ACC112 (cell line): Measurements from ENCODE around the gene REPS2.

ENCODE experiments used
- H2AFZ ChIP-seq: fragments of 200-600 bp; sonication (generic); one replicate; pipeline ENCODE4 v1.6.0; 2017; ENCODE audit warnings: antibody characterized with exemption, low read length; ENCODE audit not compliant: unreplicated experiment
- H3K27ac ChIP-seq: fragments of 200-600 bp; sonication (generic); 2 replicates; pipeline ENCODE4 v1.5.1; 2014; ENCODE audit warnings: low read depth, mild to moderate bottlenecking, antibody characterized with exemption, low read length, moderate library complexity
- H3K27me3 ChIP-seq: fragments of 200-600 bp; sonication (generic); 2 replicates; pipeline ENCODE4 v1.6.1; 2014; ENCODE audit warnings: mild to moderate bottlenecking, antibody characterized with exemption, low read length, moderate library complexity, mixed read lengths; ENCODE audit not compliant: insufficient read depth
- H3K36me3 ChIP-seq: fragments of 200-600 bp; sonication (generic); 2 replicates; pipeline ENCODE4 v1.6.1; 2016; ENCODE audit warnings: mild to moderate bottlenecking, antibody characterized with exemption, low read length, moderate library complexity, mixed read lengths; ENCODE audit not compliant: insufficient read depth
- H3K4me1 ChIP-seq: fragments of 200-600 bp; sonication (generic); one replicate; pipeline ENCODE4 v1.6.1; 2016; ENCODE audit warnings: low read length, mixed read lengths; ENCODE audit not compliant: insufficient read depth, unreplicated experiment, control insufficient read depth
- H3K4me3 ChIP-seq: fragments of 200-600 bp; sonication (generic); 2 replicates; pipeline ENCODE4 v1.5.1; 2014; ENCODE audit warnings: mild to moderate bottlenecking, low read depth, low read length
- H3K79me2 ChIP-seq: fragments of 200-600 bp; sonication (generic); one replicate; pipeline ENCODE4 v1.6.0; 2016; ENCODE audit warnings: low read length; ENCODE audit not compliant: control insufficient read depth, unreplicated experiment, insufficient read depth

Gene REPS2

DNA sequence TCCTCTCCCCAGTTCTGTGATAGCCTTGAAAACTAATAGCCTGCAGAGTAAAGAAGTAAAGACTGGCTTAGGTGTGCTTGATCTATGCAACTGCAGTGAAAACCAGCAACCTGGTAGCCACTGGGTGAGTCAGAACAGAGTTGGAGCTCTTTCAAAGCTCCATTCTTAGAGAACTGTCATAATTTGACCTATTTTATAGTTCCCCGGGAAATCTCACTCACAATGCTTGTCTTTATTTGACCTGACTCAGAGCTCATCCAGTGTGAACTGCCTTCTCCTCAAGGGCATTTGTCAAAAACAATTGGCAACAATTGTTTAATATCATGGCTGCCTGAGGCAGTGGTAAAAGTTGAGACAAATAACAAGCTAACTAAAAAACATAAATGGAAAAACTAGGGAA lies 215.5 kb downstream of the REPS2 start:
- Histone ChIP-seq H3K79me2 (no peaks in the 10 kb centered on the region), H3K4me3 (no peak overlapping the region), H3K27ac (no peak overlapping the region), H3K27me3 (peaks cover 11% of the 10 kb centered on the region; the same call in 1 of the 2 replicates), H3K4me1 (no peaks in the 10 kb centered on the region), H3K36me3 (no peaks in the 10 kb centered on the region), H2AFZ (no peak overlapping the region)

DNA sequence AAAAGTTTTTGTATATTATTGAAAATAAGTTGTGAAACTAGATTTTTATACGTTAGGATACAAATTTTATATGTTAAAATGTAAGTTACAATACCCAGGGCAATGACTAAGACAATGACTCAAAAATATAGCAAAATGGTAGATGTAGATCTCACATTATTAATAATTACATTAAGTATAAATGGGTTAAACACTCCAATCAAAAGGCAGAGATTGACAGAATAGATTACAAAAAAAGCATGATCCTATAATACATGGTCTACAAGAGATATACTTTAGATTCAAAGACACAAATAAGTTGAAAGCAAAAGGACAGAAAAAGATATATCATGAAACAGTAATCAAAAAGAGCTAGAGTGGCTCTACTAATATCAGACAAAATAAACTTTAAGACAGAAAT lies 217.6 kb downstream of the REPS2 start:
- Histone ChIP-seq H3K27ac (no peak overlapping the region), H3K36me3 (no peaks in the 10 kb centered on the region), H3K27me3 (peaks cover 12% of the 10 kb centered on the region; the same call in 1 of the 2 replicates), H3K4me3 (no peak overlapping the region), H3K4me1 (no peaks in the 10 kb centered on the region), H3K79me2 (no peaks in the 10 kb centered on the region), H2AFZ (no peak overlapping the region)

- Histone ChIP-seq H3K36me3 (no peaks in the 10 kb centered on the region), H3K27me3 (peaks cover 9% of the 10 kb centered on the region; the same call in 1 of the 2 replicates), H3K79me2 (no peaks in the 10 kb centered on the region), H3K27ac (no peak overlapping the region), H2AFZ (no peak overlapping the region), H3K4me1 (no peaks in the 10 kb centered on the region), H3K4me3 (no peak overlapping the region)
Measured at GRCh38 chrX:17164941-17165340, 218.5 kb downstream of the REPS2 start.

- peaks cover 6% of the 10 kb centered on the region; the same call in 1 of the 2 replicates for H3K27me3 ChIP-seq
- no peak overlapping the region for H3K4me3 ChIP-seq
- H3K27ac ChIP-seq = no peak overlapping the region
- no peaks in the 10 kb centered on the region for H3K4me1 ChIP-seq
- H2AFZ ChIP-seq = no peak overlapping the region
- no peaks in the 10 kb centered on the region for H3K36me3 ChIP-seq
- H3K79me2 ChIP-seq = no peaks in the 10 kb centered on the region
Measured at GRCh38 chrX:17167915-17168314, 221.5 kb downstream of the REPS2 start.

GRCh38 chrX:17170973-17171372 lies 224.5 kb downstream of the REPS2 start:
- H2AFZ ChIP-seq = no peak overlapping the region
- no peaks in the 10 kb centered on the region for H3K36me3 ChIP-seq
- peaks cover 6% of the 10 kb centered on the region; the same call in 1 of the 2 replicates for H3K27me3 ChIP-seq
- no peaks in the 10 kb centered on the region for H3K79me2 ChIP-seq
- H3K4me3 ChIP-seq = no peak overlapping the region
- H3K27ac ChIP-seq = no peak overlapping the region
- H3K4me1 ChIP-seq = no peaks in the 10 kb centered on the region

- Histone ChIP-seq H3K27me3 (no peaks in the 10 kb centered on the region), H3K27ac (no peak overlapping the region), H3K4me3 (no peak overlapping the region), H3K4me1 (no peaks in the 10 kb centered on the region), H3K79me2 (no peaks in the 10 kb centered on the region), H3K36me3 (no peaks in the 10 kb centered on the region), H2AFZ (no peak overlapping the region)
Measured at GRCh38 chrX:17174671-17175070, 228.2 kb downstream of the REPS2 start.

DNA sequence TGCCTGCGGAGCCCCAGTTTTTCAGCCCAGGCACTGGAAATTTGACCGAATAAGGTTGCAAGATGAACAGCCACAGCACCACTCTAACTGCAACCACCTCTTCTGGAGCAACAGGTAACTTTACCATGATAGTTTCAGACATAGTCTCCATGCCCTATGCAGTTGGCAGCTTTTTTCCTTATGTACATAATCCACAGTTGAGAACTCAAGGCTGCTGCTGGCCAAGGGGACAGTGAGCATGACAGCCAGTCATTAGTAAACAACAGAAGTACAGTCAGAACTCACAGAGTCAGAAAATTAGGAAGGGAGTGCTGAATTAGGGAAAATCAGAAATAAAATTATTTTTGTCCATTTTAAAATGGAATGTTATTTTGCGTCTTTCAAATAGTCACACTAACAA lies 235.9 kb downstream of the REPS2 start:
- Histone ChIP-seq H3K36me3 (no peaks in the 10 kb centered on the region), H3K27ac (no peak overlapping the region), H3K4me3 (no peak overlapping the region), H2AFZ (no peak overlapping the region), H3K27me3 (peaks cover 8% of the 10 kb centered on the region), H3K4me1 (no peaks in the 10 kb centered on the region), H3K79me2 (no peaks in the 10 kb centered on the region)

GRCh38 chrX:17183566-17183965 lies 237.1 kb downstream of the REPS2 start:
- Histone ChIP-seq H2AFZ (no peak overlapping the region), H3K4me1 (no peaks in the 10 kb centered on the region), H3K79me2 (no peaks in the 10 kb centered on the region), H3K4me3 (no peak overlapping the region), H3K27me3 (peaks cover 8% of the 10 kb centered on the region), H3K27ac (no peak overlapping the region), H3K36me3 (no peaks in the 10 kb centered on the region)

DNA sequence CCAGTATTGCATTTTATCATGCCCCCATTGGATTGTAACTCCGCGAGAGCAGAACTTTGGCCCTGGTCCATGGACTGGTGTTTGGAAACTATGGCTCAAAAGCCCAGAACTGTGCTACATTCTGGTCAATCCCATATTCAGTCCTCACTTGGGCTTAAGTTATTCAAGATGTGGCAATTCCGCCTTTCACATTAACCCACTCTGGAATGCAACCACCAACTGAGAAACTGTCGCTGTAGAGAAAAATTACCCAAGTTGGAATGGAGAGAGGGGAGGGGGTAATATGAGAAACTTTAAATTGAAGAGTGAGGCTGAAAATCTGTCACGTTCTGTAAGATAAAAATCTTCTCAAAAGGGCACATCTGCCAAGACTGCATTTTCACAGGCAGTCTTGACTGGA lies 239.0 kb downstream of the REPS2 start:
- no peaks in the 10 kb centered on the region for H3K79me2 ChIP-seq
- no peak overlapping the region for H3K4me3 ChIP-seq
- no peak overlapping the region for H2AFZ ChIP-seq
- H3K27ac ChIP-seq = no peak overlapping the region
- no peaks in the 10 kb centered on the region for H3K4me1 ChIP-seq
- H3K27me3 ChIP-seq = peaks cover 3% of the 10 kb centered on the region
- H3K36me3 ChIP-seq = no peaks in the 10 kb centered on the region

DNA sequence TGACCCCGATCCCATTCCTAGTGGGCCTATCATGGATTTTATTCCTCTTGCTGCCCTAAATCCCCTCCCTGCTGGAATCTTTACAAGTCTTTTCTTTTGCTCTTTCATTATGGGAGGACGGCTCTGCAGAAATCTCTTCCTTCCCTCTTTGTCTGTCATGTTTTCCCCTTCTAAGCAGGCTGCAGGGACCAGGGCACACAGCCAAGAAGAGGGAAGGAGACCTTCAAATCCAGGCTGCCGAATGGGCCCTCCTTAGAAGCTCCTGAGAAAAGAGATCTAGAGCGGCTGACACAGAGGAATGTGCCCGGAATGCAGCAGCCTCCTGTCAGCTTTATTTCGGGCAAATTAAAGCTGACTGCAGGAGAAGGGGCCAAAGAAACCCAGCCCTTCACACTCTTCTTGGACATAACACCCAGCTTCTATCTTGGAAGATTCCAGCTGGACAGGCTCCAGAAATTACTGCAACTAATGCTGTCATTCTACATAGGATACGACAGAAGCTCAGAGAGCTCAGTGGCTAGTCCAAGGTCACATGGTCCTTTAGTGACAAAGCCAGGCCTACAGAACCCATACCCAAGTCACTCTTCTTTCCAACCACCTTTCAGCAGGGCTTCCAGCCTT lies 240.8 kb downstream of the REPS2 start:
- H3K4me1 ChIP-seq = no peaks in the 10 kb centered on the region
- no peak overlapping the region for H3K27ac ChIP-seq
- H2AFZ ChIP-seq = no peak overlapping the region
- H3K4me3 ChIP-seq = no peak overlapping the region
- H3K79me2 ChIP-seq = no peaks in the 10 kb centered on the region
- H3K27me3 ChIP-seq = no peaks in the 10 kb centered on the region; the same call in none of the 2 replicates
- no peaks in the 10 kb centered on the region for H3K36me3 ChIP-seq

GRCh38 chrX:17192106-17192505 lies 245.6 kb downstream of the REPS2 start:
- Histone ChIP-seq H3K79me2 (no peaks in the 10 kb centered on the region), H3K27me3 (peaks cover 36% of the 10 kb centered on the region), H3K36me3 (no peaks in the 10 kb centered on the region), H3K4me1 (no peaks in the 10 kb centered on the region), H2AFZ (no peak overlapping the region), H3K27ac (no peak overlapping the region), H3K4me3 (no peak overlapping the region)
